ENCODE measurements around the gene DUSP2.

DUSP2 gene

GRCh38 chr2:96131152-96131812 is 14.0 kb downstream of the DUSP2 start:
- no peak for DNase-seq

DNA sequence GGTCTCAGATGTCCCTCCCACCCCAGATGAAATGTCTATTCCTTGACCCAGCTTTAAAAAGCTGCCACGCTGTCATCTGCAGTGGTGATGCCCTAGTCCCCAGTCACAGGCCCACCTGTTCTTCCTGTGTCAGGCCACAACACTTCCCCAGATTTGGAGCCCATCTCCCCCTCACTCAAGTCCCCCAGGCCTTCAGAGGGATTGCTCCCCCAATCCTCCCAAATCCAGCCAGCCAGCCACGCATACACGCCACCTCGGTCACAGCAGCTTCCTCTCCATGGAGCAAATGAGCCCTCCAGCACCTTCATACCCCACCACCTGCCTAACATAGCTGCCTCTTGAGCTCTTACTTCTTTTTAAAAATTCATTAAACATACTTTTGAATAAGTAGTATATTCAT is 14.8 kb downstream of the DUSP2 start:
- no peak for DNase-seq

DNA sequence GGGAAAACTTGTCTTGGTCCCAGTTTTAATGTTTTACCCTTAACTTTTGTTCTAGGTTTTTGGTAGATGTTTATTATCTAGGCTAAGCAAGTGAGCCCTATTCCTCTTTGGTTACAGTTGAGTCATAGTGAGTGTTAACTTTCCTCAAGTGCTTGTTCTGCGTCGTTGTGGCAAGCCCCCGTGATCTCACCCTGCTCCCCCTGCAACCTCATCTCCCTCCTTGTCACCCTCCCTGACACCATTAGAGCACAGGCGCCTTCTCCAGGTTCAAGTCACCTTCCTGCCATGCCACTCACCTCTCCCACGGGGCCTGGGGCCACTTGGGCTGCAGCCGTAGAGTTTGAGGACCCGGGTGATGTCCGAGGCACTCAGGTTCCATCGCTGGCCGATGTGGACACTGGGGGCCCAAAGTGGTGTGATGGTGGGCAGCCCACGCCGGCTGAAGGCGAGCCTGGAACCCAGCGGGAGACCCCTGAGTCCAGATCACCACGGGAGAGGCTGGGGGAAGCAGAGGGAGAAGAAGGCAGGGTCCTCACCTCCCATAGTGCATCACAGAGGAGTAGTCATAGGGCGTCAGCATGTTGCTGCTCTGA is 15.6 kb downstream of the DUSP2 start:
- DNase-seq, result no peak

DNA sequence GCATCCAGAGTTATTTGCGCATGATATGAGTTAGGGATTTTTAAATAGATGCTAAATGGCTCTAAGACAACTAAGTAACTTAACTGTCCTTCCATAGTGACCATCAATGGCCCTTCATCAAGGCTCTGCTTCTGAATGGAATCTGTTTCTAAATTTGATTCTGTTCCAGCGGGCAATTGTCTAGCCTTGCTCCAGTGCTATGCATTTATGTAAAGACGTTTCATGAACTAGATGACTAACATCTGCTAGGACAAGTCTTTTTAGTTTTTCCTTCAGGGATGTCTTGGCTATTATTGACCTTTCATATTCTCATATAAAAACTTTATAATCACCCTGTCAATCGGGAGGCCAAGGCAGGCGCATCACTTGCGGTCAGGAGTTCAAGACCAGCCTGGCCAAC is 16.8 kb downstream of the DUSP2 start:
- DNase-seq, result no peak

DNA sequence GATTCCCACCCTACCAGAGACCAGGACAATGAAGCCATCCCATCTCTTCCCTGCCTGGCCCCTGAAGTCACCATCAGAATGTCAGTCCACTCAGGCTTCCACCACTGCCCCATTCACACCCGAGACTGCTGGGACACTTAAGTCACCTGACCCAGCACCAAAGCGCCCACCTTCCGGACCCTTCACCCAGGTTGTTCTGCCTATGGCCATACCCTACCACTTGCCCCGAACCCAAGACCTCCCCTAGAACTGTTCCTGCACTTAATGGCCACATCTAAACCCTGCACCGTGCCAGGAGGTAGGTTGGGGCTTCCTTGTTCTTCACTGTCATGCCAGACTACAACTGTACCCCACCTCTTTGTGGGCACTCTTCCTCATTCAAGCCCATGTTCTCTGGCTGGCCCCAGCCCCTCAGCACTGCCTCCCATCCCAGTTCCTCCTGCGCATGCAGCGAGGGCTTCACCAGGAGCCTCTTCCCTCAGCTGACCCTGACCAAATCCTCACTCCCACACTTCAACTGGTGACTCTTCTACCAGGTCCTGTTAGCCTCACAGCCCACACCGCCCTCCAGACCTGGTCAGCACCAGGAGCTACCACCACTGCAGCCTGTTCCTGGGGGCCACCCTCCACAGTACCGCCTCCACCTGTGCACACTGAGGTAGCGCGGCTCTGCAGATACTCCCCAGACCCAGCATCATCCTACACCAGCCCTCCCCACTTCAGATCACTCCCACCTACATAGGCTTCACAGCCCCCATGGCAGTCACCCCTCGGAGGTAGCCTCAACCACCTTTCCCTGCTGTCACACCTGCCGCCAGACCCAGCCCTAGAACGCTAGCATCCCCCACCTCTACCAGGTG is 20.6 kb downstream of the DUSP2 start:
- no peak for DNase-seq

DNA sequence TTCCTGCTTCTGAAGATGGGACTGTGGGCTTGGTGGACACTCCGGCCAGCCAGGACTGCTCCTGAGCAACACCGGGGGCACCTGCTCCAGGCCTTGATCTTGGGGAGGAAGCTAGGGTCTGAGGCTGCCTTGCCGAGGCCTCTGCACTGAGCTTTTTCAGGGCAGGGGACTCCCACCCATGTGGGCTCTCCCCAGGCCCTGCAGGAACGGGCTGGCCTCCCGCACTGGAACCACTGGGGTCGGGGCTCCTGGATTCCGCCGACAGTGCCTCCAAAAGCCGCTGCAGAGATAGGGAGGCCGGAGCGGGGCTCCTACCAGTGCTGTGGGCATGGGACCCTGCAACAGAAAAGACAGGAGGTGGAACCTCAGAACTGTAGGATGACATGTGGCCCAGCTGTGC is 21.3 kb downstream of the DUSP2 start:
- DNase-seq, result no peak

DNA sequence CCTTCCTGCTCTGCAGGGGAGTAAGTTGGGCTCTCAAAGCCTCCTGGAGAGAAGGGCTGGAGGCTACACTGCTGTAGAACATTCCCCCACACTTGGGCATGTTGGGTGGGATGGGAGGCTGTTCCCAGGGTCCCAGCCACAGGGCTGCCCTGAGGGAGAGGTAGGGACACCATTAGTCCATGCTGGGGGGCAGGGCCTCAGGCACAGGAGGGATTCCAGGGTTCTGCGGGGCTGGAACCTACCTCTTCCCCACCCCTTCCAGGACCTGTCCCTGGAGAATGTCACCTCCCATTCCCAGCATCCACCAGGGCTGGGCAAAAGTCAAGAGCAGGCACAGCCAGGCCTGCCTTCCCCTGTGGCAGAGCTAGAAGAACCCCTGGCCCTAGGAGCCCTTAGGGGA is 21.9 kb downstream of the DUSP2 start:
- no peak for DNase-seq

DNA sequence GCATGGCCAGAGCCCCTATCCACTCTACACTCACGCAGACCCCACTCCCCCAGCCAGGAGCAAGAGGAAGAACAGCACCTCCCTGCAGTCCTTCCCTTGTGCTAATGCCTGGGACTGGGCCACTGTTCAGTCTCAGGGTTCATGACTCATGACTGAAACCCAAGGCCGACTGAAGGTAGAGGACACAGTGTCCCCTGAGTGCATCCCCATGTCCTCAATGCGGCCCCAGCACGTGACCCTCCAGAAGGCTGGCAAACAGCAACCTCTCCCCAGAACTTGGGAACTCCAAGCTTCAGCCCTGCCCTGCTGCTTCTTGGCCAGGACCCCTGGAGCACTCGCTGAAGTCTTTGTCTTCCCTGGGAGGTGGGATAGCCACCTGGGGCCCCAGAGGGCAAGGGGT is 22.8 kb downstream of the DUSP2 start:
- no peak for DNase-seq

DNA sequence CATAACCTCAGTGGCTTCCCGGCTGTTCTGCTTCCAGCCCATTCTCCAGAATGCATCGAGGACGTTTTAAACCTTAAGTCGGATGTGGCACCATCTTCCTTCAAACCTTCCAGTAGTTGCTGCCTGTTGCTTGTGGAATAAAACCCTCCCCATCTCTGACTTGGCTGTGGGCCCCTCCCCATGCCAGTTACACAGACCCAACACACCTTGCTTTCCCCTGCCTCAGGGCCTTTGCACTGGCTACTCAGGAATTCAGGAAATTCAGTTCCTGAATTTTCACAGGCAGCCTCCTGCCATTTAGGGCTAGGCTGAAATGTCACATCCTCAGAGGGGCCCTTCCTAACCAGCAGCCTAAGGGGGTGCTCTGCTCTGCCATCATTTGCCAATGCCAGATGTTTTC is 23.8 kb downstream of the DUSP2 start:
- no peak for DNase-seq

- DNase-seq, result no peak
These were observed 24.2 kb downstream of the DUSP2 start for GRCh38 chr2:96120991-96121390.

GRCh38 chr2:96120091-96120720 is 25.0 kb downstream of the DUSP2 start:
- DNase-seq, result no peak

DNA sequence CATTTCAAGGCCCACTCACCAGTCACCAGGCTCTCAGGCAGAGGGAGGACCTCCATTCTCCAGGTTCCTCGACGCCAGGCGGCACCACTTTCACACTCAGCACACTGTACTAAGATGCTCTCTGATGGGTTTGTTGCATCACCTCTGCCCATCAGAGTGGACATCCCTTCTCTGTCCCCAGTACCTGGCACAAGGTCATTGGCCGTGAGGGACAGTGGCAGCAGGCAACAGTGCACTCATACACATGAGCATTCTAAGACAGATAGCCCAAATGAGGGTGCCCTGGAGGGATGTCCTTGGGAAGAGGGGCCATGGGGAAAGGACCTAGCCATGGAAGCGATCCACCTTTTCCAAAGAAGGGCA is 25.9 kb downstream of the DUSP2 start:
- no peak for DNase-seq

DNA sequence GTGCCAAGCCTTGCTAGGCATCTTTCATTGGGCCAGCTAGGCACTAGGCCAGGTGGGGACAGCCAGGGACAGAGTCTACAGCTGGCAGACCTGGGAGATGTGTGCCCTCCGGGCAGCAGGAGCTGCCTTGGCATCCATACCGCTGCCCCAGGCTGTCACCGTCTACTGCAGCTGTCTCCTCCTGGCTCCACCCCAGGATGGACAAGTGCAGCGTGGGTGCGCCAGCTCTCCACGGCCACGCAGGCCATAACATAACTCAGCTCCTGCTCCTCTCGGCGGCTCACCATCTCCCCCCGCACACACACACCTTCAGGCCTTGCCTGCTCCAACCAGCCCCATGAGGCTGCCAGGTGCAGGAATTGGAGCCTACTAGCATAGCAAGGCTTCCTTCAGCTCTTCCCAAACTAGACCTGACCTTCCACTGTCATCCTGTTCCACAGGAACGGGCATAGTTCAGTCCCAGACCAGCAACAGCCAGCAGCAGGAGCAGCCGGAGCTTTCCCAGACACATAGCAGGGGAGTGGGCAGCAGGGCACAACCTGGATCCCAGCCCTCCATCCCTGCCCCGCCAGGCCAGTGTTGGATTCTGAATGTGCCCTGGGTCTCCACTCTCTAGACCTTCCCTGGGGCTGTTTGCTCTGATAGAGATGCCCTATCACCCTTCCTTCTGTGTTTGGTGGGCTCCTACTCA is 26.4 kb downstream of the DUSP2 start:
- DNase-seq, result no peak

DNA sequence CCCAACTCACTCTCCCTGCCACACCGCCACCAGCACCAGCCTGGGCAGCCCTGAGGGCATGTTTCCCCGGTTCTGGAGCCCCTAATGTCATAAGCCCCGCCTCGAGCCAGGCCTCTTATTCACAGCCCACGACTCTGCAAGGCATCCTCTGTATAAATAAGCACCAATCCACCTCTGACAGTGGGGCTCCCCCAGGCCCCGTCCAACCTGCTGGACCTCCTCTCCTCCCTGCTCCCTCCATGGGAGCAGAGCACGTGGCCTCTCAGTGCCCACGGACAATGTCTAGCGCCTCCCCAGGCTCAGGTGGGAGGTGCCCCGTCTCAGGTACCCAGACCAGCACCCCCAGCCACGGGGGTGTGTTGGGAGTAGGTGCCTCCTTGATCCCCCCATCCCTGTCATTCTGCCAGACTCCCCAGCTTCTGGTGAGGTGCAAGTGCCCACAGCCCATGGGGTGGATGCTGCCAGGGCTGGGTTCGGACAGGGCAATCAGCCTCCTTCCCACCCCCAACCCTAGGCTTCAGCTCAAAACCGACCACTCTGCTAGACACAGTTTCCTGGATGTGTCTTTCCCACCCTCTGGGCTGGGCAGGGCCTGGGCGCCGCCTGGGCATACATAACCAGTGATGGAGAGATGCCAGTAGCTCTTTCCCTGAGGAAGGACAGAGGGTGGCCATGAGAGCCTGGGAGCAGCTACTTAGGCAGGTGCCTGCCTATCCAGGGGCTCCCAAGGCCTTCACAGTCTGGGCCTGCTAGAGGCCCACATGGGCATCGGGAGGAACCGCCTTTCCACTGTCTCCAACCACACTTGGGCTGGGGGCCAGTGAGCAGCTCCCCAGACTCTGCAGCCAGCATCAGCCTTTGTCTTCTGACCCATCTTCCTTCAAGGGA is 27.3 kb downstream of the DUSP2 start:
- no peak for DNase-seq

DNA sequence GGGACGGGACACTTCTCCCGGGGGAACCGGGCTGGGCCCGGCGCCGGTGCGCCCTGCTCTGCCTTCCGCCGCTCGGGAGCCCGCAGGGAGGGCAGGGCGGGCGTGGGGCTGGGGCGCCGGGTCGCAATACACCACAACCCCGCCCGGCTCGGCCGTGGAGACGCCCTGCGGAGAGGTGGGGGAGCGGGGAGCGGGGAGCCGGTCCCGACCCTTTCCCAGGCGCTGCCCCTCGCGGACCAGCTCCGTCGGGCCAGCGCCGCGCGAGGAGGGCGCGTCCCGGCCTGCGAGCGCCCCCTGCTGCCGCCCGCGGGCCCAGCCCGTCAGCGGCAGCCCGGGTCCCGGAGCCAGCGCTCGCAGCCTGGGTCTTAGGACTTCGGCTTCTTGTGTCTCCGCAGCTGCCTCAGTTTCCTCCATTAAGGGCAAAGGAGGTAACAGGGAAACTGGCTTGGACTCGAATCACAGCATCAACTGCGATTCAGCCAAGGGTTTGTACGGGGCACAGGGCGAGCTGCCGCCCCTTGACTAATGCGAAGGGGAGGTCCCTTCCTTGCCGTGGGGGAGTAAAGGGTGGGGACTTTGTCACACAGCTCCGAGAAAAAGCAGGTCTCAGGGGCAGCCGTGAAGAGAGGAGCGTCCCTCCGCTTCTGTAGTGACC is 28.2 kb downstream of the DUSP2 start:
- peak; percentile 37 for DNase-seq

- peak; percentile 62 for DNase-seq
These were observed 28.8 kb downstream of the DUSP2 start, which contains the start of gene ADRA2B for GRCh38 chr2:96116424-96116878. Gene ADRA2B (minus strand): TSS chr2:96116571. CDS start chr2:96116149, 422 bp downstream.

- no peak for DNase-seq
These were observed 29.4 kb downstream of the DUSP2 start for GRCh38 chr2:96115631-96116423.

GRCh38 chr2:96114903-96115581 is 30.2 kb downstream of the DUSP2 start:
- no peak for DNase-seq

DNA sequence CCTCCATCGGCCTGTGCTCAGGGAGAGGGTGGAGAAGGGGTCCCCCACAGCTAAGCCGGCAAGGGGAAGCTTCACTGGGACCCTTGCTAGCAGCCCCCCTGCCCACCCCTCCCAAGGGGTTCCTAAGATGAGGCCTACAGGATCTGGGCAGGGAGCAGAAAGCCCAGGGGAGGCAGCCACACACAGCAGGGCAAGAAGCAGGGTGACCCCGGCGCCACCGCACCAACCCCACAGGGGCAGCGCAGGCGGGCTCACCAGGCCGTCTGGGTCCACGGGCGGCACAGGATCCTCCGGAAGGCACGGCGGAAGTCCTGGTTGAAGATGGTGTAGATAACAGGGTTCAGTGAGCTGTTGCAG is 30.7 kb downstream of the DUSP2 start:
- DNase-seq, result no peak

DNA sequence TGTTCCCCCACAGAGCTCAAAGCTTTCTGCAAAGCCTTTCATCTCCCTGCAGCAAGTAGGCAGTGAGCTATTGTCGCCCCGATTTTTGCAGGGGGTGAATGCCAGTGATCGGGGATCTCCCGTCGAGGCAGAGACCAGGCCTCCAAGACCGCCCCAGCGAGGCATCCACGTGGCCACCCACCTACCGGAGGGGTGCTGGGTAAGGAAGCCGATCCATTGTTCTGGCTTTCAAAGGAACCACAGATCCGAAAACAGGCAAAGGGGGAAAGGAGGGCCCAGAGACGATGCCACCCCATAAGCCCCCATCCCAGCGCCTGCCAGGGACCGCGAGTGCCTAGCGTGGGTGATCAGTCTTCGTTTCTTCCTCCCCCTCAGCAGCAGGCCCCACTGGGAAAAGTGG is 31.3 kb downstream of the DUSP2 start:
- no peak for DNase-seq

Measured in NCI-H226 (cell line).